Endothelial cell of umbilical vein (primary cell): ENCODE results near the gene GPR157. TPM values are rescaled to one million over a fixed set of nuclear protein-coding genes. Genes with fewer than 3 reads are reported as not detected.

ENCODE experiments used
- BruUV-seq: library from RNA; stranded (reverse); fragments of 400-500 nt; replicated peaks from 2 replicates; lab custom pipeline; 2021; lab: Mats Ljungman, UMichigan
- CTCF ChIA-PET: fragments of 300-600, 350-600 bp; sonication (Branson Sonifier 250); formaldehyde crosslinking; loops from one replicate; lab custom pipeline; 2021; ENCODE audit warnings: antibody characterized with exemption, inconsistent platforms; lab: Charles Lee
- POLR2A ChIA-PET: fragments of 300-600, 350-600 bp; sonication (Branson Sonifier 250); formaldehyde crosslinking; loops from one replicate; lab custom pipeline; 2021; ENCODE audit warnings: antibody characterized with exemption, inconsistent platforms; lab: Charles Lee
- DNase-seq: peaks from one replicate; pipeline ENCODE4 v3.0.0-alpha.2; 2011; ENCODE audit warnings: low read depth, low spot score
- FAIRE-seq: peaks from 2 replicates; lab custom pipeline; 2011; peaks lifted over from hg19 to GRCh38; lab: Jason Lieb, UNC
- H2AFZ ChIP-seq: 2 replicates; pipeline ENCODE4 v1.6.0; 2012; ENCODE audit warnings: low read depth, low read length, control low read depth, inconsistent platforms
- H3K27ac ChIP-seq: 2 replicates; pipeline ENCODE4 v1.5.1; 2011; ENCODE audit warnings: low read depth, mild to moderate bottlenecking, control low read depth, low read length, moderate library complexity; ENCODE audit not compliant: insufficient read depth
- H3K27me3 ChIP-seq, 2 experiments: 2 replicates each; pipeline versions ENCODE4 v1.6.0 to v1.6.1; 2011; ENCODE audit warnings: low read length in 2 of 2, mixed read lengths in 1 of 2; ENCODE audit not compliant: control insufficient read depth in 2 of 2, insufficient read depth in 2 of 2
- H3K36me3 ChIP-seq, 2 experiments: 2 replicates in 1 of 2; 3 replicates in 1 of 2; pipeline ENCODE4 v1.5.1; 2011; ENCODE audit warnings: low read length in 2 of 2, mild to moderate bottlenecking in 1 of 2, moderate library complexity in 1 of 2; ENCODE audit not compliant: control insufficient read depth in 2 of 2, insufficient read depth in 2 of 2; ENCODE audit errors: extremely low read depth in 1 of 2
- H3K4me1 ChIP-seq: 3 replicates; pipeline ENCODE4 v1.5.1; 2011; ENCODE audit warnings: mild to moderate bottlenecking, low read length; ENCODE audit not compliant: control insufficient read depth, insufficient read depth; ENCODE audit errors: extremely low read depth
- H3K4me2 ChIP-seq: 2 replicates; pipeline ENCODE4 v1.6.1; 2011; ENCODE audit warnings: low read length, control low read depth, mixed read lengths; ENCODE audit not compliant: insufficient read depth
- H3K4me3 ChIP-seq, 3 experiments: fragments of 200-600 bp in 1 of 3; sonication (generic), shearing (Covaris generic) in 1 of 3; replicated peaks in 1 of 3; 2 replicates each; pipeline ENCODE4 v1.5.1; 2011 to 2016; ENCODE audit warnings: control low read depth in 3 of 3, low read length in 3 of 3, mild to moderate bottlenecking in 2 of 3, inconsistent platforms in 1 of 3, low read depth in 1 of 3, moderate library complexity in 1 of 3; ENCODE audit not compliant: insufficient read depth in 1 of 3
- H3K79me2 ChIP-seq: 2 replicates; pipeline ENCODE4 v1.6.0; 2012; ENCODE audit warnings: low read length, inconsistent platforms; ENCODE audit not compliant: control insufficient read depth, insufficient read depth
- H3K9ac ChIP-seq: replicated peaks from 2 replicates; pipeline ENCODE3; 2011; ENCODE audit warnings: low read length, control low read depth; ENCODE audit not compliant: insufficient read depth; ENCODE audit errors: extremely low read depth
- H3K9me1 ChIP-seq: replicated peaks from 3 replicates; pipeline ENCODE4 v1.6.0; 2011; ENCODE audit warnings: mild to moderate bottlenecking, low read length; ENCODE audit not compliant: control insufficient read depth, insufficient read depth; ENCODE audit errors: extremely low read depth
- H3K9me3 ChIP-seq: replicated peaks from 2 replicates; pipeline ENCODE4 v1.5.1; 2012; ENCODE audit warnings: low read length, inconsistent platforms; ENCODE audit not compliant: control insufficient read depth, insufficient read depth
- H4K20me1 ChIP-seq: replicated peaks from 2 replicates; pipeline ENCODE3; 2011; ENCODE audit warnings: mild to moderate bottlenecking, low read length; ENCODE audit not compliant: control insufficient read depth, insufficient read depth; ENCODE audit errors: extremely low read depth
- CTCF ChIP-seq, 2 donors: IDR thresholded peaks; 1 replicate in 1 of 2; 2 replicates in 1 of 2; pipeline ENCODE4 v1.5.1; 2011; ENCODE audit warnings: low read length in 2 of 2, mild to moderate bottlenecking in 2 of 2, moderate library complexity in 2 of 2, control low read depth in 1 of 2, inconsistent platforms in 1 of 2, low read depth in 1 of 2; ENCODE audit not compliant: insufficient read depth in 1 of 2; ENCODE audit errors: extremely low read depth in 1 of 2
- EZH2 ChIP-seq: IDR thresholded peaks from 2 replicates; pipeline ENCODE4 v1.6.1; 2012; ENCODE audit warnings: borderline replicate concordance, low read depth, mild to moderate bottlenecking, moderate library complexity, low read length, inconsistent platforms; ENCODE audit not compliant: severe bottlenecking
- FOS ChIP-seq: IDR thresholded peaks from 2 replicates; pipeline ENCODE4 v1.6.1; 2011; ENCODE audit warnings: mild to moderate bottlenecking, low read length, moderate library complexity, borderline replicate concordance; ENCODE audit not compliant: insufficient read depth
- GATA2 ChIP-seq: IDR thresholded peaks from 2 replicates; pipeline ENCODE4 v1.7.0; 2011; ENCODE audit warnings: low read depth, mild to moderate bottlenecking, moderate library complexity, mixed read lengths, low read length; ENCODE audit not compliant: insufficient read length, insufficient read depth
- MAX ChIP-seq: IDR thresholded peaks from 2 replicates; pipeline ENCODE4 v1.6.1; 2011; ENCODE audit not compliant: insufficient read depth, insufficient read length
- MYC ChIP-seq: IDR thresholded peaks from one replicate; pipeline ENCODE4 v1.6.1; 2011; ENCODE audit warnings: mild to moderate bottlenecking, low read depth, low read length
- POLR2A ChIP-seq: IDR thresholded peaks from 2 replicates; pipeline ENCODE4 v1.6.1; 2012; ENCODE audit warnings: low read depth, mild to moderate bottlenecking, control low read depth, low read length
- POLR2AphosphoS5 ChIP-seq: IDR thresholded peaks from 2 replicates; pipeline ENCODE4 v1.6.1; 2012; ENCODE audit warnings: low read depth, mild to moderate bottlenecking, control low read depth, low read length, moderate library complexity; ENCODE audit not compliant: insufficient read depth
- dilution Hi-C: fragments of 300-500 bp; cut with MboI; formaldehyde crosslinking; loops from one replicate; pipeline ENCODE4 v1.15.0; 2019; ENCODE audit warnings: low sequenced_read_pairs; ENCODE audit not compliant: extremely low pct_ligation_motif_present
- intact Hi-C: fragments of 100-400 bp; cut with micrococcal nuclease; formaldehyde crosslinking; loops from one replicate; pipeline ENCODE4 v1.10.0; 2022
- polyA plus RNA-seq, 4 experiments: library from polyadenylated mRNA; depleted of rRNA in 3 of 4; stranded (reverse) in 3 of 4; unstranded in 1 of 4; fragments of >200 nt; gene quantifications; 2 replicates each; pipeline versions ENCODE4 v1.2.1 to v1.2.3, GENCODE V29; 2011 to 2012; ENCODE audit warnings: missing spikeins in 1 of 4
- total RNA-seq: library from RNA; stranded (reverse); gene quantifications from 2 replicates; pipeline ENCODE4 v1.2.3, GENCODE V29; 2021

The GPR157 gene
- total and polyA plus RNA-seq, 2 donors (not counting 3 experiments of a cell fraction or from before 2014, with no cell fraction given) = 1.0 to 6.5 TPM

- H4K20me1 ChIP-seq = no peaks in the 10 kb centered on the region
- H3K36me3 ChIP-seq = no peaks in the 10 kb centered on the region
- no peak overlapping the region for H3K9ac ChIP-seq
- POLR2A ChIA-PET = no interaction called here
- no peaks in the 10 kb centered on the region for H3K9me1 ChIP-seq
- peaks cover 2 to 3% of the 10 kb centered on the region in 2 experiments for H3K27me3 ChIP-seq
- TF ChIP-seq POLR2A (no peak), MYC (no peak), GATA2 (no peak), CTCF (IDR thresholded peaks at IDR 0.05; ENCODE audit: extremely low read depth in 1 of 2, insufficient read depth in 1 of 2, low read depth in 1 of 2, low read length in 2 of 2) (no peak), EZH2 (no peak), POLR2AphosphoS5 (no peak)
- H3K4me2 ChIP-seq = no peak overlapping the region
- H3K27ac ChIP-seq = no peak overlapping the region
- H3K4me3 ChIP-seq = no peak overlapping the region
- intact Hi-C loops = loop anchor here (5.0 kb wide), 1 partner anchor 42 kb away; no protein-coding TSS in a partner anchor
- no peaks in the 10 kb centered on the region for H3K79me2 ChIP-seq
- no peak for DNase-seq
- H2AFZ ChIP-seq = no peak overlapping the region
- no peaks in the 10 kb centered on the region for H3K9me3 ChIP-seq
- no peak for FAIRE-seq
- no TSS peak for BruUV-seq
- dilution Hi-C loops = no loop called here
- H3K4me1 ChIP-seq = no peaks in the 10 kb centered on the region
- CTCF ChIA-PET = no interaction called here
Observed at GRCh38 chr1:9139930-9140329, 11.0 kb upstream of the GPR157 start.

GRCh38 chr1:9136932-9137331, 8.0 kb upstream of the GPR157 start:
- TF ChIP-seq GATA2 (no peak), POLR2A (no peak), MAX (no peak), FOS (no peak)
- Histone ChIP-seq H3K9me1 (no peaks in the 10 kb centered on the region), H3K4me2 (no peak overlapping the region), H2AFZ (no peak overlapping the region), H3K9me3 (no peaks in the 10 kb centered on the region), H3K9ac (no peak overlapping the region), H3K4me1 (no peaks in the 10 kb centered on the region), H3K27ac (no peak overlapping the region), H3K36me3 (no peaks in the 10 kb centered on the region), H4K20me1 (no peaks in the 10 kb centered on the region), H3K79me2 (no peaks in the 10 kb centered on the region), H3K4me3 (no peak overlapping the region), H3K27me3 (peaks cover 5 to 6% of the 10 kb centered on the region in 2 experiments)
- BruUV-seq = no TSS peak
- ChIA-PET POLR2A (interaction anchor here (0.7 kb wide), 1 partner anchor 37 kb away, joined by 3 read pairs; no protein-coding TSS in a partner anchor), CTCF (no interaction called here)
- no peak for FAIRE-seq
- intact Hi-C loops = no loop called here
- no peak for DNase-seq
- dilution Hi-C loops = no loop called here
